Nephron (organoid): ENCODE data around the gene CMTM4.

ENCODE experiments used
- H3K27ac Mint-ChIP-seq, 3 experiments: 2 replicates each; pipeline ENCODE4 v1.8.0; 2020; ENCODE audit warnings: mixed read lengths in 3 of 3, mild to moderate bottlenecking in 2 of 3, moderate library complexity in 1 of 3
- H3K27me3 Mint-ChIP-seq: 2 replicates; pipeline ENCODE4 v1.8.0; 2021; ENCODE audit warnings: low read depth, mild to moderate bottlenecking, moderate library complexity, mixed read lengths
- H3K36me3 Mint-ChIP-seq: 2 replicates; pipeline ENCODE4 v1.8.0; 2020; ENCODE audit warnings: low read depth, mixed read lengths
- H3K4me1 Mint-ChIP-seq: 2 replicates; pipeline ENCODE4 v1.8.0; 2020; ENCODE audit warnings: mixed read lengths
- H3K4me3 Mint-ChIP-seq, 3 experiments: 2 replicates each; pipeline ENCODE4 v1.8.0; 2020; ENCODE audit warnings: mild to moderate bottlenecking in 3 of 3, mixed read lengths in 3 of 3, moderate library complexity in 2 of 3
- H3K9me3 Mint-ChIP-seq: 2 replicates; pipeline ENCODE4 v1.8.0; 2020; ENCODE audit warnings: mixed read lengths
- TF ChIP-seq, protein P1 (sequence below), 3 experiments: fragments of 200-600 bp; sonication (generic); IDR thresholded peaks; one replicate each; pipeline ENCODE4 v1.5.0; 2021; ENCODE audit warnings: antibody characterized with exemption in 3 of 3; ENCODE audit not compliant: unreplicated experiment in 3 of 3

The CMTM4 gene

DNA sequence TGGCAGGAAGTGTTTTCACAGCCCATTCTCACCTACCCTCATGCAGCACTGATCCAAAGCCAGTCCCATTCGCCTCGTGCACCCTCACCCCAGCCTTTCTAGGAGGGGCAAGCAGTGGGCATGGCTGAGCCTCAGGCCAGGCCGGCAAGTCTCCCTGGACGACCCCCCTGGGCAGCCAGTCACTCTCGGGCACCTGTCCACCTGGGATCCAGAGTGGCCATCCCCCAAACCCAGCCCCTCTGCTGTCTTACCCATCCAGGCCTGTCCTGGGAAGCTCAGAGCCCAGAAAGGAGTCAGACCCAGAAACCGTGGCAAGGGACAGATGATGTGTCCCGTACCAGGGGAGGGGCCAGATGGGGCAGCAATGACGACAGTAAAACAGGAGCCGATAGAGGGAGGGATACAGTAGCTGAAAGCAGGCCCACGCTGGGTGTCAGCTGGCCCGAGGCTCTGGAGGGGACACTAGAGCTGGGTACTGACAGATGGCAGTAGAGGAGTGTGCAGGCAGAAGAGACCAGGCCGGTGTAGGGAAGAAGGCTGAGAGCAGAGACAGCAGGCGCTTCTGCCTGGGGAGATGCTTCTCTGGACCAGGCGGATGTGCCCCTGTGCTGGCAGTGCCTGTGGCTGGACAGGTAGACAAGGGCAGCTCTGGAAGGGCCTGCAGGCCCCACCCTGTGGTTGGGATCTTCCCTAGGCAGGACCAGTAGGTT, 86.3 kb downstream of the CMTM4 start:
- no peak overlapping the region for H3K27ac Mint-ChIP-seq
- peaks cover 58% of the 10 kb centered on the region for H3K36me3 Mint-ChIP-seq
- no peak overlapping the region for H3K4me3 Mint-ChIP-seq
- no peaks in the 10 kb centered on the region for H3K27me3 Mint-ChIP-seq
- peaks cover 15% of the 10 kb centered on the region for H3K4me1 Mint-ChIP-seq
- H3K9me3 Mint-ChIP-seq: no peaks in the 10 kb centered on the region
- TF ChIP-seq, protein P1, sequence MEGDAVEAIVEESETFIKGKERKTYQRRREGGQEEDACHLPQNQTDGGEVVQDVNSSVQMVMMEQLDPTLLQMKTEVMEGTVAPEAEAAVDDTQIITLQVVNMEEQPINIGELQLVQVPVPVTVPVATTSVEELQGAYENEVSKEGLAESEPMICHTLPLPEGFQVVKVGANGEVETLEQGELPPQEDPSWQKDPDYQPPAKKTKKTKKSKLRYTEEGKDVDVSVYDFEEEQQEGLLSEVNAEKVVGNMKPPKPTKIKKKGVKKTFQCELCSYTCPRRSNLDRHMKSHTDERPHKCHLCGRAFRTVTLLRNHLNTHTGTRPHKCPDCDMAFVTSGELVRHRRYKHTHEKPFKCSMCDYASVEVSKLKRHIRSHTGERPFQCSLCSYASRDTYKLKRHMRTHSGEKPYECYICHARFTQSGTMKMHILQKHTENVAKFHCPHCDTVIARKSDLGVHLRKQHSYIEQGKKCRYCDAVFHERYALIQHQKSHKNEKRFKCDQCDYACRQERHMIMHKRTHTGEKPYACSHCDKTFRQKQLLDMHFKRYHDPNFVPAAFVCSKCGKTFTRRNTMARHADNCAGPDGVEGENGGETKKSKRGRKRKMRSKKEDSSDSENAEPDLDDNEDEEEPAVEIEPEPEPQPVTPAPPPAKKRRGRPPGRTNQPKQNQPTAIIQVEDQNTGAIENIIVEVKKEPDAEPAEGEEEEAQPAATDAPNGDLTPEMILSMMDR (IDR thresholded peaks at IDR 0.05; ENCODE audit: unreplicated experiment in 3 of 3): no peak

DNA sequence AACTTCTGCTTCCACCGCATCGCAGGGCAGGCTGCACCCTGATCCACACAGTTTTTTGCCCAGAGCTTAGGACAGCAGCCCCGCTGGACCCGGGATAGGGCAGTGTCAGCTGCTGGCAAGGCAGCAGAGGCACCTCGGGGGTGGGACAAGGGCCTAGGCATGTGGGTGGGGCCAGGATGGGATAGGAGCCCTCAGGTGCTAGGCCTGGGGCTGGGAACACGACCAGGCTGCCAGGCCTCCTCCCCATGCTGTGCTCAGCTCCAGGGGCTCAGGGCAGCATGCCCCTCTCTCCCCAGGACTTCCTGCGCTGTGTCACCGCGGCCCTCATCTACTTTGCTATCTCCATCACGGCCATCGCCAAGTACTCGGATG, 87.4 kb downstream of the CMTM4 start:
- Mint-ChIP-seq H3K36me3 (peaks cover 47% of the 10 kb centered on the region), H3K27me3 (no peaks in the 10 kb centered on the region), H3K27ac (no peak overlapping the region), H3K9me3 (no peaks in the 10 kb centered on the region), H3K4me1 (peaks cover 16% of the 10 kb centered on the region), H3K4me3 (no peak overlapping the region)
- TF ChIP-seq, protein P1 (IDR thresholded peaks at IDR 0.05; ENCODE audit: unreplicated experiment in 3 of 3): no peak

DNA sequence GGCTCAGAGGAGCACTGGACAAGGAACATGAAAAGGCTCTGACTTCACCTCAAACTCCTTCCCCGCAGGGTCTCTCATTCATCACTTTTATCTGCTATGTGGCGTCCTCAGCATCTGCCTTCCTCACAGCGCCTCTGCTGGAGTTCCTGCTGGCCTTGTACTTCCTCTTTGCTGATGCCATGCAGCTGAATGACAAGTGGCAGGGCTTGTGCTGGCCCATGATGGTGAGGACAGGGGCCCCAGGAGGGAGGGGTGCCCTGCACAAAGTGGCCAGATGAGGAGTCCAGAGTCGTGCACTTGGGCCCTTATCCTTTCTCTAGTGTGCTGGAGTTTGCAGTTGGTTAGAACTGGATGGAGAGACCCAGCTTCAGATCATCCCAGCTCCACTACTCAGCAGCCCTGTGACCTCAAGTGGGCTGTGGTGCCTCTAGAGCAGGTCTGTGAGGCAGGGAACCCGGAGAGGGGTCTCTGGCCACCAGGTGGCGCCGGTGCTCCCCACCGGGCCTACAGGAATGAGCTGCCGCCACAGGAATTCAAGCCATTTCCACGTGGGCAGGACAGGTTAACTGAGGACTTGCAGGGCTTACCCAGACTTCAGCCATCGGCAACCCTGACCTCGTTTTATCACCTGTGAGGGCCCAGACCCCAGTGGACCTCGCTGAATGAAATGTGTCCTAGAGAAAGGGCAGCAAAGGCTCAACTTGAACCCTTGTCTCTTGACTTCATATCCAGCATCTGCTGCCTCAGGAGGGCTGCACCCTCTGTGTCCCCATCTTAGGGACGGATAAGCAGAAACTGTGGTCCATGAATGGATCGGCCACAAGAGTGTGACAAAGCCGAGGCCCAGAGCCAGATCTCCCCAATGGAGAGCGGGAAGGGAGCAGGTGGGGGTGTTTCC, 88.1 kb downstream of the CMTM4 start:
- Mint-ChIP-seq H3K27me3 (no peaks in the 10 kb centered on the region), H3K4me3 (peak overlapping the region; percentile 62 to 78 (median 77)), H3K36me3 (peaks cover 42% of the 10 kb centered on the region), H3K4me1 (peaks cover 22% of the 10 kb centered on the region), H3K27ac (peak overlapping the region; percentile 21 to 75 (median 40)), H3K9me3 (no peaks in the 10 kb centered on the region)
- TF ChIP-seq, protein P1 (IDR thresholded peaks at IDR 0.05; ENCODE audit: unreplicated experiment in 3 of 3): peak; percentile 90 to 94 (median 91)

DNA sequence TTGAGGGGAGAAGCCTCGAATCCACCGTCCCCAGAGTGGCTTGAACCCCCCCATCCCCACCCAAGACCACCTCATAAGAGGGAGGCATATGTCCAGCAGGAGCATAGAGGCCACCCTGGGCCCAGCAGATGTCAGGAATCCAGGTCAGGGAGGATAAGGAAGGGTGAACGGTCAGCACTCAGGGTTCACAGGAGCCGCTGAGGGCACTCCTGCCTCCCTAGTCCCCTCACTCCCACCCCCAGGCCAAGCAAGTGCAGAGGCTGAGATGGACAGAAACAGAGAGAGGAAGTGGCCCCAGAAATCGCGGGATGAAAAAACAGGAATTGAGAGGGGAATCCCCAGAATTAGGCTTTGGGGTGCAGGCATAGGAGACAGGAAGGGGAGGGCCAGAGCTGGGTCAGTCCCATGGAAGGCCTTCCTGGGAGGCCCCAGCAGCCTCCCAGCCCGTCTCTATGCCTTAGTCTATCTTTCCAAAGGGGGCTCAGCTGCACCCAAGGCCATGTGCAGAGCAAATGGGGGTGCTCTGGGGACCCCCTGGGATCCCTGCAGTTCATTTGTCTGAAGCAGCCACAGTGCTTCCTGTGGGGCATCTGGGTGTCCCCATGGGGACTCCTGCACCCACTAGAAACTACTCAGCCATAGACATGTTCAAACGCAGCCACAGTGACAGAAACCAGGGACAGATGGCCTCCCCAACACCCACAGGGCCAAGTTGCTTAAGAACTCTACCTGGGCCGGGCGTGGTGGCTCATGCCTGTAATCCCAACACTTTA, 90.4 kb downstream of the CMTM4 start:
- H3K4me1 Mint-ChIP-seq: peaks cover 29% of the 10 kb centered on the region
- TF ChIP-seq, protein P1 (IDR thresholded peaks at IDR 0.05; ENCODE audit: unreplicated experiment in 3 of 3): no peak

DNA sequence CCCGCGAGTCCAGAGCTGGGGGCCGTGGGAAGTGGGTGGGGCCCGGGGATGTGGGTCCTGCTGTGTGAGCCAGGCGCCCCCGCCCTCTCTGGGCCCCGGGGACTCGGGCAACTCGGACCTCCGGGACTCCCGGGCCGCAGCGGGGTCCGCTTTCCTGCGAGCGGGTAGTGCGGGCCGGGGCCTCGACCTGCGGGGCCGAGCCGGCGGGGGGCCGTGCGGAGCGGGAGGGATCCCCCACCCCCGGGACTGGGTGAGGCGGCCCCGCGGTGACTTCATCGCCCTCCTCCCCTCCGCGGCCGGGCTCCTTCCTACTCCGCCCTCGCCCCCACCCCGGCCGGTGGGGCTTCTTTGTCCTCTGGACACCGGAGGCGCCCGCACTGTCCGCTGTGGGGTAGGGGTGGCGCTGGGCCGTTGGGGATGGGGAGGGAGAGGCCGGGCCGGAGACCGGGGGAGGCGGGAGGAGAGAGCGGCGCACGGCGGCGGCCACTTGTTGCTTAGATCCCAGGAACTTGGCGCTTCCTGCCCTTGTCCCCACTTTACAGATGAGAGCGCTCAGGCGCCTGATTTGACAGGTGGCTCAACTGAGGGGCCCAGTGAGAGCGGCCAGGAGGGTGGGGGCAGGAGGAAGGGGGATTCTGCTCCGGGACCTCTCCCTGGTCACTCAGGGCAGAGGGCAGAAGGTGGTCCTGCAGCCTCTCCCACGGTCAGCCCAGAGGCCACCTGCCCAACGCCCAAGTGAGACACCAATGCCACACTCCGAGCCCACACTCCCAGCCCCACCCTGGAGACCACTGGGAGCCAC, 91.2 kb downstream of the CMTM4 start:
- Mint-ChIP-seq H3K27ac (peak overlapping the region in 1 of 3 experiments; percentile 71), H3K9me3 (no peaks in the 10 kb centered on the region), H3K4me3 (peak overlapping the region; percentile 76 to 88 (median 86)), H3K27me3 (peaks cover 4% of the 10 kb centered on the region), H3K4me1 (peaks cover 37% of the 10 kb centered on the region), H3K36me3 (peaks cover 13% of the 10 kb centered on the region)
- TF ChIP-seq, protein P1 (IDR thresholded peaks at IDR 0.05; ENCODE audit: unreplicated experiment in 3 of 3): no peak

More for the DNA sequence above, 90.4 kb downstream of the CMTM4 start:
- H3K36me3 Mint-ChIP-seq: peaks cover 21% of the 10 kb centered on the region
- peak overlapping the region; percentile 64 to 85 (median 71) for H3K27ac Mint-ChIP-seq
- H3K9me3 Mint-ChIP-seq: no peaks in the 10 kb centered on the region
- H3K4me3 Mint-ChIP-seq: peak overlapping the region; percentile 76 to 88 (median 86)
- no peaks in the 10 kb centered on the region for H3K27me3 Mint-ChIP-seq
